HG03565 (cell line): ENCODE results near the gene TMPRSS7.
"Not testable (repeated sequence)": the region's sequence is repeated elsewhere in the genome, so short reads cannot be mapped to it uniquely, and the experiment has no call there.

Experiments
- ATAC-seq: cut with Tn5 transposase; IDR thresholded peaks from one replicate; pipeline ENCODE4 v1.9.1; 2021; ENCODE audit warnings: mild to moderate bottlenecking, moderate library complexity; ENCODE audit not compliant: unreplicated experiment

TMPRSS7 gene

GRCh38 chr3:112056451-112056929 lies 22.0 kb downstream of the TMPRSS7 start:
- ATAC-seq, result no peak

- ATAC-seq, result no peak
Measured at GRCh38 chr3:112059497-112059896, 25.0 kb downstream of the TMPRSS7 start.

- ATAC-seq, result no peak
Measured at GRCh38 chr3:112061152-112061551, 26.6 kb downstream of the TMPRSS7 start.

GRCh38 chr3:112072387-112073060 lies 38.0 kb downstream of the TMPRSS7 start:
- ATAC-seq, result not testable (repeated sequence)

GRCh38 chr3:112074006-112074405 lies 39.5 kb downstream of the TMPRSS7 start:
- no peak for ATAC-seq

DNA sequence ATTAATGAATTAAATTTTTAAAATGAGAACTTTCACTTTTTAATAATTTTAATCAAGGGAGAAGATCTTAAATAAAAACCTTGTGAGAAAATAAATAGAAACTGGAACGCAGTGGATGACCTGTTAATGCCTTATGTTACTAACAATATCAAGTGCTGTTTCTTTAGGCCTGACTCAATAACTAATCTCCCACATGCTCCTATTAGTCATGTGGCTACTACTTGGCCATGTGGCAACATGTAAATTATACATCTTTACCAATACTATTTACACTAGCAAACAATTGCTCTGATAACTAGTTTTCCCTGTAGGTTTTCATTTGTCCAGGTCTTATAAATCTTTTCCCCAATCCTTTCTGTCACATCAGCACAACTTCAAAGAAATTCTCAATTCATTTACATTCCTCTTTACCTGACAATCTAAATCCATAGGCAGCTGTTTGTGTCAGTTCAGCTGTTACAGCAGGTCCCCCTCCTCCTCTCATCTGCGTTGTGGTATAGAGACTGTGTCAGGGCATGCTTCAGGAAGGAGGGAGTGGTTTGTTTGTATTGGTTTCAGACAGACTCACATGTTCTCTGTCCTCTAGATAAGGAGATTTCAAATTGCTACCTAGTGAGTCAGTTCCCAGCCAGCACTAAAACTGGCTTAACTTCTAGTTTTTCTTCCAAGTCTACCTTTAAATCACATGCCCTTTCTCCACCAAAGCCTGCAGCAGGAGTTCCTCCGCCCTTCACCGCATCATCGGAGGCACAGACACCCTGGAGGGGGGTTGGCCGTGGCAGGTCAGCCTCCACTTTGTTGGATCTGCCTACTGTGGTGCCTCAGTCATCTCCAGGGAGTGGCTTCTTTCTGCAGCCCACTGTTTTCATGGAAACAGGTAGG lies 40.3 kb downstream of the TMPRSS7 start:
- peak; percentile 86 for ATAC-seq

DNA sequence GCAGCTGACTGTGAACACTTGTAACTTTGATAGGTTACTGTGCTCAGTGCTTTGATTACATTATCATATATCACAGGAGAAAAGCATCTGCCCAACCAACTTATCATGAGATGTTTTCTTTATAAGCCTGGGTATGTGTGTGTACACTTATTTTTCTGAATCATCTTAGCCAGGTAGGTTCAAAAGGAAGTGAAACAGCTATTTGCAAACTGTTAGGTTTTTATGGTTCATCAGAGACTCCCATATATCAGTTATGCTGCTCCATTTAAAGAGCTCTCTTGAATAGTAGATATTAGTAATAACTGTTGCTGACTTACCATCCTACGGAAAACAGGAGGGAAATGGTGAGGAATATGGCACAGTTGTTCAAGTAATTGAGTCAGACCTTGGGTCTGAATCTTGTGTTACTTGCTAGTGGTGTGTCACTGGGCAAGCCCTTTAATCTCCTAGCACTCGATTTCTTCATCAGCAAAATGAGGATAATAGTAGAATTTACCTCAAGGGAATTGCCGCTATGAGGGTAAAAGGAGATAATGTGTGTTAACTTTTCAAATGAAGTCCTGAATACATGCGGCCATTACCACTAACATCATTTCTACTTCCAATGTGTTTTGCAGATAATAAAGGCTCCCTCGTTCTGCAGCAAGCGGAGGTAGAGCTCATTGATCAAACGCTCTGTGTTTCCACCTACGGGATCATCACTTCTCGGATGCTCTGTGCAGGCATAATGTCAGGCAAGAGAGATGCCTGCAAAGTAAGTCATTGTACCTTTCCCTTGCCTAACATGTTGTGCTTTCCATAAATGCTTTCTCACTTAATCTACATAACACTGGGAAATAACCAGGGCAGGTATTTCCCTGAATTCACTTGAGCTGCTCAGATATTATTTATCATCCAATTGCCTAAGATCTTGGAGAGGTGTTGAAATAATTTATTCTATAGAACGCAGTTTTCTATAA lies 43.9 kb downstream of the TMPRSS7 start:
- no peak for ATAC-seq

DNA sequence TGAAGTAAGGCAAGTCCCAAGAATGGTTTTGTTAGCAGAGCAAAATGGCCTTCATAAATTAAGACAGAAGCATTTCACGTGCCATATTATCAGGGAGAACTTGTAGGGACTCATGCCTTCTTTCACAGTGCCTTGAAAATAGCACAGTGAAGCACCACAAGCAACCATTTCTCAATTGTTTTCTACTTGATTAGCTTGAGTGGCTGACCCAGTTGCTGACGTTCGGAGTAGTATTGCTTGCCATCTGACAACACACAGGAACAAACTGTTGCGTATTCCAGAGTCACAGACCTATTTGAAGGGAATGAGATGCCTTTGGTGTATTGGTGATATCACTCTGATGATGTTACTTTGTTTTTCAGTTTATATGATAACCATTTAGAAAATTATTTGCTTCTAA lies 48.7 kb downstream of the TMPRSS7 start:
- no peak for ATAC-seq

- no peak for ATAC-seq
Measured at GRCh38 chr3:112084980-112085705, 50.6 kb downstream of the TMPRSS7 start.

- no peak for ATAC-seq
Measured at GRCh38 chr3:112085735-112086075, 51.2 kb downstream of the TMPRSS7 start.

GRCh38 chr3:112086076-112086854 lies 51.7 kb downstream of the TMPRSS7 start, which contains the start of gene C3orf52:
Gene C3orf52 (plus strand): TSS chr3:112086389. CDS start chr3:112086408, 19 bp downstream.
- ATAC-seq, result peak; percentile 81

DNA sequence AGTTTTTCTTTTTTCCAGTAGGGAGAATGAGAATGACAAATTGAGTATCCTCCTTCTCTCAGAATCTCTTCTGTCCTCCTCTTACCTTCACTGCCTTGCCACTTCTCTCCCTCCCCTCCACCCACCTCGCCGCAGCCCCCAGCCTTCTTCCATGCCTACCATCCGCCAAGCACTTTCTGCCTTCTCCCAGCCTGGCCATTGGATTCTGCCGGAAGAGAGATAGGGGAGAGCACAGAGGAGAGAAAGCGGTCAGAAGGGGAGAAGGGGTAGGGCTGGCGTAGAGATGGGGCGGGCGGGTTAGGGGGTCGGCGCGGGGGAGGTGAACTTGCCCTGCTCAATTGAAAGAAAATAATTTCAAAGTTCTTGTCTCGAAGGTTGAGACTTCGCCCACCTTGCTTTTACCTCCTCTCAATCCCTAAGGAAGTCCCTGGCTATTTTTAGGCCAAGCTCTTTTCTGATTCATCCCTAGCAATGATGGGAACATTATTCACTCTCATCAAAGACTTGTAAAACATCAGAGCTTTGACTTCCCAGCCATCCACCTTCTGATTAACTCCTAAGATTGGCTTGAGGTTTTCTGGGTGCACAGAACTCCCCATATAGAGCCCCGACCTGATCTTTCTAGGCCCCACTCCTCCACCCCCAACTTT lies 52.5 kb downstream of the TMPRSS7 start:
- ATAC-seq, result no peak

- no peak for ATAC-seq
Measured at GRCh38 chr3:112087746-112088145, 53.2 kb downstream of the TMPRSS7 start.

- no peak for ATAC-seq
Measured at GRCh38 chr3:112088944-112089343, 54.4 kb downstream of the TMPRSS7 start.

DNA sequence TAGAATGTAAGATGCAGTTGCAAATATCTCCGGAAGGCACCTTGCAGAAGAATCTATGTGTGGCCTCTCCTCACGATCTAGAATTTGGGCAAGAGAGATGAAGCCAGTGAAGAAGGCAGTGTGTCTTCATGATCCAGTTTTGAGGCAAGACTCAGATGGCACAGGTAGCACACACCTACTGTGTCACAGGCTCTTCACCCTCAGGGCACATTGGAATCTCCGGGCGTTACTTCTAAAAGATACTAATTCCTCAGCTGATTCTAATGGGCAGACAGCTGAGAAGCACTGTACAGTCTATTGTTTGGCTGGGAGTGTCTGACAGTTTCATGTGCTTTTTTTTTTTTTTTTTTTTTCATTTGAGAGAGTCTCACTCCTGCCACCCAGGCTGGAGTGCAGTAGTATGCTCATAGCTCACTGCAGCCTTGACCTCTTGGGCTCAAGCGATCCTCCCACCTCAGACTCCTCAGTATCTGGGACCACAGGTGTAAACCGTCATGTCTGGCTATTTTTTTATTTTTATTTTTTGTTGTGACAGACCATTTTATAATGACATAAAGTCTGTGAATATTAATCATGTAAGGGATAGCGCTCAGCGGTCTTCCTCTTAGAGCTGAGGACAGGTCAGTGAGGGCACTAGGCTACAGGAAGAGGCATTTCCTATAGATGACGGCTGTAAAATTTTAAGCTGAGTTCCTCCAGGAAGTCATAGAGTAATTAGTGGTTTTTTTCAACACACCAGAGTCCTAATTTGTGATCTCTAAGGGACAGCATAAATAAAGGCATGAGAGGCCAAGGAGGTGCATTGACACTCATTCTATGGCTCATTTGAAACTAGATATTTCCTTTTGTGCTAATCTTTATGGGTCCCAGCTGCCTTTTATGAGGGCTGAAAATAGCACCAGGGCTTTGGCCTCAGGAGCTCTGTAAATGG lies 55.7 kb downstream of the TMPRSS7 start:
- ATAC-seq, result no peak

- no peak for ATAC-seq
Measured at GRCh38 chr3:112090887-112091586, 56.5 kb downstream of the TMPRSS7 start.

DNA sequence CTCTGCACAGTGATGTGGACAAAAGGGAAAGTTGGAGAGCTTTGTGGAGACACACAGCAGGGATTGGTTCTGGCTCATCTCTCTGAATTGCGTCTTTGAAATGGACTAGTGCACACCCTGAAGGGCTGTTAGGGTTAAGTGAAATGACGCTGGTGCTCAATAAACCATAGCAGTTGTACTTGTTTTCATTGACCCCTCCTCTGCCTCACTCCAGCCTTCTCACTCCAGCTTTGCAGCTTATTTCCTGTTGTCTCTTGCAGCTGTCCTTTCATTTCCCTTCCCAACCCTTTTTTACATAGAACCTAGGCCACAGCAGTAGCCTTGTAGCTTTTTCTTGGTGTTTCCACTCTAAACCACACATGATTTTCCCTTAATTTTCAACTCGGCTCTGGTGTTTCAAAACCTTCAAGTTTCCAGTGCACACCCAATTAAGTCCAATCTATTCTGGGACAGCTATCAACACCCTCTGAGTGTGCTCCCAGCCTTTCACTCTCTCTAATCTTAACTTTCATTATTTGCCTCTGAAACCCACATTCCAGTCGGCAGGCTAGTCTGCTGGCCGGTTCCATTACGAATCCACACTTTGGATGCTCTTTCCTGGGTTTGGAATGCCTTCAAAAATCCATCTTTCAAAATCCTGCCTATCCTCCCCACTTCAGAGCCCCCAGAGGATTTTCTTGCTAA lies 58.1 kb downstream of the TMPRSS7 start:
- ATAC-seq, result no peak
